Activated CD4-positive, alpha-beta T cell treated with anti-CD3 and anti-CD28 coated beads for 36 hours (primary cell): Measurements from ENCODE around the gene NLRP9. TPM values are rescaled to one million over a fixed set of nuclear protein-coding genes. Genes with fewer than 3 reads are reported as not detected.
"Not testable (repeated sequence)": the region's sequence is repeated elsewhere in the genome, so short reads cannot be mapped to it uniquely, and the experiment has no call there.

Experiments used
- ATAC-seq: fragments of 200-7000 bp; cut with Tn5 transposase; one replicate; pipeline ENCODE4 v1.10.0; 2021; ENCODE audit warnings: mild to moderate bottlenecking, moderate library complexity
- CTCF ChIA-PET: fragments of 350-600 bp; sonication (Branson Sonifier 250); formaldehyde crosslinking; loops from one replicate; lab custom pipeline; 2021; ENCODE audit warnings: antibody characterized with exemption; lab: Charles Lee
- POLR2A ChIA-PET: fragments of 350-600 bp; sonication (Branson Sonifier 250); formaldehyde crosslinking; loops from one replicate; lab custom pipeline; 2021; ENCODE audit warnings: antibody characterized with exemption, inconsistent platforms; lab: Charles Lee
- DNase-seq: peaks from one replicate; pipeline ENCODE4 v3.0.0-alpha.2; 2020
- H3K27ac Mint-ChIP-seq: one replicate; pipeline ENCODE4 v1.8.0; 2021; ENCODE audit warnings: mixed read lengths
- H3K27me3 Mint-ChIP-seq: one replicate; pipeline ENCODE4 v1.8.0; 2021; ENCODE audit warnings: mixed read lengths
- H3K36me3 Mint-ChIP-seq: one replicate; pipeline ENCODE4 v1.8.0; 2021; ENCODE audit warnings: low read depth, mixed read lengths
- H3K4me1 Mint-ChIP-seq: one replicate; pipeline ENCODE4 v1.8.0; 2021; ENCODE audit warnings: mixed read lengths
- H3K4me3 Mint-ChIP-seq: one replicate; pipeline ENCODE4 v1.8.0; 2021; ENCODE audit warnings: mild to moderate bottlenecking, moderate library complexity, mixed read lengths
- H3K9me3 Mint-ChIP-seq: one replicate; pipeline ENCODE4 v1.8.0; 2021; ENCODE audit warnings: low read depth, mixed read lengths
- intact Hi-C, 2 experiments: fragments of 100-400 bp; cut with DNase I in 1 of 2; cut with micrococcal nuclease in 1 of 2; formaldehyde crosslinking; loops; one replicate each; pipeline versions ENCODE4 v1.14.2 to v1.15.1; 2022 to 2024; cut with DNase I, micrococcal nuclease
- total RNA-seq, 2 experiments: library from RNA; stranded (reverse); gene quantifications; one replicate each; pipeline ENCODE4 v1.2.3, GENCODE V29; 2021

NLRP9 gene
- total RNA-seq, 2 experiments from 2014 or later, result not detected

- Mint-ChIP-seq H3K27me3 (peaks cover 25% of the 10 kb centered on the region), H3K4me1 (no peaks in the 10 kb centered on the region), H3K27ac (no peak overlapping the region), H3K36me3 (no peaks in the 10 kb centered on the region), H3K4me3 (no peak overlapping the region), H3K9me3 (peaks cover 18% of the 10 kb centered on the region)
- ChIA-PET CTCF (no interaction called here), POLR2A (no interaction called here)
- DNase-seq, result no peak
- intact Hi-C loops, result no loop called here
- no peak for ATAC-seq
Measured at GRCh38 chr19:55723491-55723890, 14.7 kb downstream of the NLRP9 start.

GRCh38 chr19:55720801-55721200, 17.4 kb downstream of the NLRP9 start:
- no peaks in the 10 kb centered on the region for H3K36me3 Mint-ChIP-seq
- CTCF ChIA-PET, result no interaction called here
- no peak for DNase-seq
- POLR2A ChIA-PET, result no interaction called here
- H3K4me3 Mint-ChIP-seq, result no peak overlapping the region
- peaks cover 39% of the 10 kb centered on the region for H3K27me3 Mint-ChIP-seq
- intact Hi-C loops, result no loop called here
- H3K4me1 Mint-ChIP-seq, result no peaks in the 10 kb centered on the region
- ATAC-seq, result no peak
- peaks cover 18% of the 10 kb centered on the region for H3K9me3 Mint-ChIP-seq
- H3K27ac Mint-ChIP-seq, result no peak overlapping the region

- POLR2A ChIA-PET, result no interaction called here
- peaks cover 18% of the 10 kb centered on the region for H3K9me3 Mint-ChIP-seq
- CTCF ChIA-PET, result no interaction called here
- H3K4me3 Mint-ChIP-seq, result no peak overlapping the region
- DNase-seq (no peak), ATAC-seq (no peak)
- H3K36me3 Mint-ChIP-seq, result no peaks in the 10 kb centered on the region
- intact Hi-C loops, result no loop called here
- H3K27ac Mint-ChIP-seq, result no peak overlapping the region
- H3K4me1 Mint-ChIP-seq, result no peaks in the 10 kb centered on the region
- H3K27me3 Mint-ChIP-seq, result peaks cover 37% of the 10 kb centered on the region
Measured at GRCh38 chr19:55720214-55720746, 17.9 kb downstream of the NLRP9 start.

GRCh38 chr19:55717879-55718711, 20.1 kb downstream of the NLRP9 start:
- intact Hi-C loops, H3K27ac Mint-ChIP-seq, CTCF ChIA-PET, H3K36me3 Mint-ChIP-seq, H3K4me1 Mint-ChIP-seq, POLR2A ChIA-PET, DNase-seq, H3K4me3 Mint-ChIP-seq, ATAC-seq: not testable (repeated sequence)
- Mint-ChIP-seq H3K9me3 (peaks cover 19% of the 10 kb centered on the region), H3K27me3 (peaks cover 37% of the 10 kb centered on the region)

- intact Hi-C loops, result no loop called here
- Mint-ChIP-seq H3K27me3 (peaks cover 34% of the 10 kb centered on the region), H3K36me3 (no peaks in the 10 kb centered on the region), H3K4me3 (no peak overlapping the region), H3K27ac (no peak overlapping the region), H3K4me1 (peaks cover 2% of the 10 kb centered on the region), H3K9me3 (peaks cover 15% of the 10 kb centered on the region)
- DNase-seq (no peak), ATAC-seq (no peak)
- ChIA-PET CTCF (no interaction called here), POLR2A (no interaction called here)
Measured at GRCh38 chr19:55717251-55717650, 21.0 kb downstream of the NLRP9 start.

- ATAC-seq, result no peak
Measured at GRCh38 chr19:55716531-55716930, 21.7 kb downstream of the NLRP9 start.

GRCh38 chr19:55712804-55713631, 25.2 kb downstream of the NLRP9 start:
- peaks cover 2% of the 10 kb centered on the region for H3K4me1 Mint-ChIP-seq
- CTCF ChIA-PET, result no interaction called here
- POLR2A ChIA-PET, result no interaction called here
- DNase-seq (no peak), ATAC-seq (peak; percentile 51)
- intact Hi-C loops, result no loop called here
- no peak overlapping the region for H3K4me3 Mint-ChIP-seq
- H3K9me3 Mint-ChIP-seq, result peaks cover 4% of the 10 kb centered on the region
- H3K27ac Mint-ChIP-seq, result no peak overlapping the region
- H3K27me3 Mint-ChIP-seq, result peaks cover 13% of the 10 kb centered on the region
- no peaks in the 10 kb centered on the region for H3K36me3 Mint-ChIP-seq

More at GRCh38 chr19:55716531-55716930, 21.7 kb downstream of the NLRP9 start:
- Mint-ChIP-seq H3K27ac (no peak overlapping the region), H3K27me3 (peaks cover 34% of the 10 kb centered on the region), H3K36me3 (no peaks in the 10 kb centered on the region), H3K9me3 (peaks cover 9% of the 10 kb centered on the region), H3K4me1 (peaks cover 2% of the 10 kb centered on the region), H3K4me3 (no peak overlapping the region)
- POLR2A ChIA-PET, result no interaction called here
- CTCF ChIA-PET, result interaction anchor here (0.6 to 0.7 kb wide), 2 partner anchors 570 to 1275 kb away, joined by 3 to 5 read pairs; no protein-coding TSS in a partner anchor
- DNase-seq, result no peak
- intact Hi-C loops, result no loop called here

- peaks cover 4% of the 10 kb centered on the region for H3K9me3 Mint-ChIP-seq
- ChIA-PET POLR2A (no interaction called here), CTCF (interaction anchor here (1.3 kb wide), 1 partner anchor 163 kb away, joined by 3 read pairs; no protein-coding TSS in a partner anchor)
- no peak overlapping the region for H3K27ac Mint-ChIP-seq
- H3K4me1 Mint-ChIP-seq, result peaks cover 2% of the 10 kb centered on the region
- intact Hi-C loops, result no loop called here
- H3K27me3 Mint-ChIP-seq, result peaks cover 3% of the 10 kb centered on the region
- ATAC-seq (no peak), DNase-seq (no peak)
- no peaks in the 10 kb centered on the region for H3K36me3 Mint-ChIP-seq
- no peak overlapping the region for H3K4me3 Mint-ChIP-seq
Measured at GRCh38 chr19:55711719-55712118, 26.5 kb downstream of the NLRP9 start.

- intact Hi-C loops, result no loop called here
- Mint-ChIP-seq H3K27me3 (no peaks in the 10 kb centered on the region), H3K27ac (no peak overlapping the region), H3K4me3 (no peak overlapping the region), H3K4me1 (no peaks in the 10 kb centered on the region), H3K36me3 (peaks cover 18% of the 10 kb centered on the region), H3K9me3 (no peaks in the 10 kb centered on the region)
- ATAC-seq (no peak), DNase-seq (no peak)
- ChIA-PET CTCF (interaction anchor here (0.6 to 0.7 kb wide), 3 partner anchors 35 to 1939 kb away, joined by 3 to 4 read pairs (median 3); no protein-coding TSS in a partner anchor), POLR2A (no interaction called here)
Measured at GRCh38 chr19:55705972-55706371, 32.2 kb downstream of the NLRP9 start.

- ATAC-seq (no peak), DNase-seq (peak; percentile 30)
- H3K27ac Mint-ChIP-seq, result no peak overlapping the region
- H3K4me1 Mint-ChIP-seq, result no peaks in the 10 kb centered on the region
- intact Hi-C loops, result loop anchor here in 1 of 2 experiments (5.0 kb wide), 1 partner anchor 103 kb away; no protein-coding TSS in a partner anchor
- CTCF ChIA-PET, result no interaction called here
- H3K27me3 Mint-ChIP-seq, result no peaks in the 10 kb centered on the region
- no peaks in the 10 kb centered on the region for H3K9me3 Mint-ChIP-seq
- no peak overlapping the region for H3K4me3 Mint-ChIP-seq
- H3K36me3 Mint-ChIP-seq, result peaks cover 24% of the 10 kb centered on the region
- POLR2A ChIA-PET, result no interaction called here
Measured at GRCh38 chr19:55704494-55705245, 33.5 kb downstream of the NLRP9 start.

- H3K27me3 Mint-ChIP-seq, result no peaks in the 10 kb centered on the region
- peak; percentile 78 for ATAC-seq
- intact Hi-C loops, result loop anchor here in 1 of 2 experiments (5.0 kb wide), 1 partner anchor 103 kb away; no protein-coding TSS in a partner anchor
- H3K4me1 Mint-ChIP-seq, result no peaks in the 10 kb centered on the region
- CTCF ChIA-PET, result interaction anchor here (0.6 to 1.1 kb wide), 3 partner anchors 49 to 737 kb away, joined by 3 to 4 read pairs (median 4); partner anchors contain the start of gene NLRP2
- H3K27ac Mint-ChIP-seq, result no peak overlapping the region
- H3K9me3 Mint-ChIP-seq, result no peaks in the 10 kb centered on the region
- peak; percentile 76 for DNase-seq
- no peak overlapping the region for H3K4me3 Mint-ChIP-seq
- peaks cover 26% of the 10 kb centered on the region for H3K36me3 Mint-ChIP-seq
- POLR2A ChIA-PET, result no interaction called here
Measured at GRCh38 chr19:55703790-55704215, 34.4 kb downstream of the NLRP9 start.
